Large intestine (tissue), 3 donors: ENCODE measurements around the gene SSR3. TPM values are rescaled to one million over a fixed set of nuclear protein-coding genes. Genes with fewer than 3 reads are reported as not detected.
A peak's percentile ranks its signal among the peaks of the same experiment; 100 is the strongest.

Experiments
- DNase-seq, 2 donors: peaks; one replicate each; pipeline versions ENCODE4 v3.0.0 to v3.0.0-alpha.2; 2013
- H3K27ac ChIP-seq: one replicate; pipeline ENCODE4 v1.5.1; 2013; ENCODE audit warnings: low read length
- H3K27me3 ChIP-seq: 2 replicates; pipeline ENCODE4 v1.6.1; 2013; ENCODE audit warnings: low read length; ENCODE audit not compliant: control insufficient read depth, insufficient read depth
- H3K36me3 ChIP-seq: 2 replicates; pipeline ENCODE4 v1.6.1; 2013; ENCODE audit warnings: low read length; ENCODE audit not compliant: control insufficient read depth, insufficient read depth
- H3K4me1 ChIP-seq: one replicate; pipeline ENCODE4 v1.6.1; 2013; ENCODE audit warnings: low read length; ENCODE audit not compliant: control insufficient read depth, insufficient read depth
- H3K4me3 ChIP-seq: one replicate; pipeline ENCODE4 v1.5.1; 2013; ENCODE audit warnings: low read length
- H3K9me3 ChIP-seq: one replicate; pipeline ENCODE4 v1.6.1; 2013; ENCODE audit warnings: mild to moderate bottlenecking, low read depth, low read length, moderate library complexity; ENCODE audit not compliant: control insufficient read depth
- WGBS: methylation state at CpG from one replicate; pipeline ENCODE4 v1.1.5; 2013; ENCODE audit warnings: low lambda C conversion rate; ENCODE audit not compliant: insufficient coverage; 5-methylcytosine and 5-hydroxymethylcytosine counted together
- polyA plus RNA-seq: library from polyadenylated mRNA; unstranded; fragments of 120-200 nt; gene quantifications from one replicate; pipeline ENCODE4 v1.2.1, GENCODE V29; 2013

SSR3 gene
- polyA plus RNA-seq, 1 donor = 138 TPM

DNA sequence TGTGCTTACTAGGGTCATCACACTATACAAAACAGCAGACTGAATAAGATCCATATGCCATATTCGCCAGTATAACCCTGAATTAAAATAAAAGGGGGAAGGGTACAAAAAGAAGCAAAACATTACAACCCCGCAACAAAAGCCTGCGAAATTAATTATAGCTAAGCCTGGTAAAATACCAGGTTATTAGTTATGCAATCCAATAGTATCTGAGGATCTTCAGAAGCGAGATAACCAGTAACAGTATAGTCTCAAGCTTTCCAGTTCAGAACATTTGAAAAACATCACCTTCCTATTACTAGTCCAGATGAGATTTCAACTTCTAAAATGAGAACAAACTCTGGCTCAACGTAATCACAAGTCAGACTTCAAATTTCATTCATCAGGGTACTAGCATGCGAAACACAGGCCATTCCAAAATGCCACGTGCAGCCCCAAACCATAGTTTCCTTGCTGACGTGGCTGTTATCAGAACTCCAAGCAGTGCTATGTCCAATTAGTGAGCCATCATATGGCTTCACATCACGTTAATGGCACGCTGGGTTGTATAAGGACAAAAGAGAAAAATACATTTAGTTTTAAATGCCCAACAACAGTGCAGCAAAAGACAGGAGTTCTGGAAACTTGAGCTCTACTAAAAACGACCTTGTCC lies 1.1 kb downstream of the SSR3 start:
- whole genome bisulfite sequencing = no CpG with 5 or more reads among the region's 11 CpGs
- H3K27me3 ChIP-seq = no peaks in the 10 kb centered on the region
- peak overlapping the region; percentile 77 for H3K4me3 ChIP-seq
- H3K9me3 ChIP-seq = no peaks in the 10 kb centered on the region
- DNase-seq = peak; percentile 17 to 55
- H3K27ac ChIP-seq = peak overlapping the region; percentile 86
- peaks cover 20% of the 10 kb centered on the region for H3K36me3 ChIP-seq
- peaks cover 7% of the 10 kb centered on the region for H3K4me1 ChIP-seq

DNA sequence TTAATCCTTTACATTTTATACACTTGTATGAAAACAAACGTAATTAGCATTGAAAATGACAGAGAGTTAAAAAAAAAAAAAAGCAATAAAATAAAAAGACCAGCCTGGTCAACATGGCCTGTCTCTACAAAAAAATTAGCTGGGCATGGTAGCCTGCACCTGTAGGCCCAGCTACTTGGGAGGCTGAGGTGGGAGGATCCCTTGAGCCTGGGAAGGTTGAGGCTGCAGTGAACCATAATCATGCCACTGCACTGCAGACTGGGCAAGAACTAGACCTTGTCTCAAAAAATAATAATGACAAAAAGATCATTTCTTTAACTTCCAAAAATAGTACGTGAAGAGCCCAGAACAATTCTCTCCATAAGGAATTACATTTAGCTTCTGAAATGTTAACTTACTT lies 1.9 kb downstream of the SSR3 start:
- WGBS = 84% methylated on average over 2 of the region's 2 CpGs
- no peak overlapping the region for H3K27ac ChIP-seq
- H3K36me3 ChIP-seq = peaks cover 28% of the 10 kb centered on the region
- no peak overlapping the region for H3K4me3 ChIP-seq
- no peaks in the 10 kb centered on the region for H3K27me3 ChIP-seq
- no peaks in the 10 kb centered on the region for H3K9me3 ChIP-seq
- no peak for DNase-seq
- peaks cover 7% of the 10 kb centered on the region for H3K4me1 ChIP-seq

DNA sequence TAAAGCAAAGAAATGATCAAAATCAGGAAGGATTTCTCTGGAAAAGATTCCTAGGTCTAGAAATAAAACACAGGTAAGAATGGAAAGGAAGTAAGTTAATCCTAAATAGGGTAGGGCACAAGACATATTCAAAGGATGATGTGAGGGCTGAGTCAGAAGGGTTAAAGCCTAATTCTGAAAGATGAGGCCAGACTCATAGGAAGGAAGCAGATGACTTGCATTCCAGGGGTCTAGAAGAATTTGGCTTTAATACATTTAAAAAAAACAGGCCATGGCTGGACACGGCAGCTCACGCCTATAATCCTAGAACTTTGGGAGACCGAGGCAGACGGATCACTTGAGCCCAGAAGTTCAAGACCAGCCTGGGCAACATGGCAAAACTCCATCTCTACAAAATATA lies 3.2 kb downstream of the SSR3 start:
- DNase-seq = no peak
- Histone ChIP-seq H3K4me1 (peaks cover 7% of the 10 kb centered on the region), H3K4me3 (no peak overlapping the region), H3K9me3 (no peaks in the 10 kb centered on the region), H3K27ac (no peak overlapping the region), H3K27me3 (no peaks in the 10 kb centered on the region), H3K36me3 (peaks cover 38% of the 10 kb centered on the region)
- no CpG with 5 or more reads among the region's 4 CpGs for WGBS

DNA sequence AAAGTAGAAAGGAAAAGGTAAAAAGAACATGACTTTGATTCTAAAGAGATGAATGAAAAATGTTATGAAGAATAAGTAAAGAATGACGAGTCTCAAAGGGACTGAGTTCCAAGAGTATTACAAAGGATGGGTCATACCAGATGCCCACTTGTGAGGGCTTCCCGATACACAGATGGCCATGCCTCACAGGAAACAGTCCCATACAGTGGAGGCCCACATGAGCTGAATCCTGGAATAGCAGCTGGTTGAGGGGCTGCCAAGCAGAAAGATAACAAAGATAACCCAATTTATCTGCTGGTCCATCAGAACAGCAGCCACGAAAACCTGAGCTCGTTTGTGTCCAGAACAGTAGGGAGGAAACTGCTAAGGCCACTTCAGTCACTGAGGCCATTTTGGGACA lies 3.7 kb downstream of the SSR3 start:
- peaks cover 43% of the 10 kb centered on the region for H3K36me3 ChIP-seq
- no peak overlapping the region for H3K27ac ChIP-seq
- H3K4me3 ChIP-seq = no peak overlapping the region
- no peaks in the 10 kb centered on the region for H3K27me3 ChIP-seq
- no peak for DNase-seq
- no CpG with 5 or more reads among the region's 4 CpGs for WGBS
- H3K4me1 ChIP-seq = peaks cover 7% of the 10 kb centered on the region
- no peaks in the 10 kb centered on the region for H3K9me3 ChIP-seq

DNA sequence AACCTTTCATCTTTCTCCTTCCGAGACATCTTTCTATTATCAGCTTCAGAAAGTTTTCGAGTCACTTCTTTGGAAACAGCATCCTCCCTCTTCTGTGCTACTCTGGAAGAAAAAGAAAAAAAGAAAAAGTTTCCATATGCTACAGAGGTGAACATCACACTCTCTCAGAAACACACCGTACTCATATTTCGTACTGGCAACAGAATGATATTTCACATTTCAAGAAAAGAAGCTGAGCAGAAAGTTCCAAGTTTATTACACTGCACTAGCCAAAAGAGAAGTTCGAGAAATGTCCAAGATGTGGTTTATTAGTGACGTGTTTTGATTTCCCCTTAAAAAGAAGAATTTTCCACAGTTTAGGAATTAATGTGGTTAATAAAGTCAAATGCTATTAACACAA lies 6.0 kb downstream of the SSR3 start:
- 89% methylated on average over 6 of the region's 6 CpGs for WGBS
- H3K36me3 ChIP-seq = peaks cover 53% of the 10 kb centered on the region

DNA sequence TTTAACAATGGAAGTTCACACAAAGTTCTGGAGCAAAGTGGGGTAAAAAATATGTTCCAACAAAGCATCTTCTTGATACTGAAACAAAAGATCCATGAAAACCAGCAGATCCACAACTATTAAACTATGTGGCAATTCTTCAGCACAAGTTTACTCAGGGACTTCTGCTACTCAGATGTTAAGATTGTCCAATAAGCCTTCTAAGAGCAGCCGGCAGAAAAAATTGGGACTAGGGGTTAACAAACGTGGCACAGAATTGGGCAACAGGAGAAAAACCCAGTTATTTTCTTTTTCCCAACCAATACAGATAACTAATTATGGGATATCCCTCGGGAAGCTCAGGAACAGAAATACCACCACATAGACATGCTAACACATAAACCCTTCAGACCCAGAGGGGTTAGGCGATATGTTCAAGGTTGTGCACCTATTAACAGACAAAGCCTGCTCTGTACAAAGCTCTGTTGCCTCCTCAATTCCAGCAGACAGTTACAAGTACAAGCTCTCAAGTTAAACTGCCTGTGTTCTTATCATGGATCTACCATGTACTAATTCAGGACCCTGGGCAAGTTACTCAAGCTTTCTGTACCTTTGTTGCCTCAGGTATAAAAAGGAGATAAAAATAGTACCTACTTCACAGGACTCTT lies 6.8 kb downstream of the SSR3 start:
- no peak overlapping the region for H3K4me3 ChIP-seq
- DNase-seq = no peak
- H3K27ac ChIP-seq = no peak overlapping the region
- H3K27me3 ChIP-seq = no peaks in the 10 kb centered on the region
- 82% methylated on average over 2 of the region's 4 CpGs for WGBS
- H3K36me3 ChIP-seq = peaks cover 60% of the 10 kb centered on the region
- H3K9me3 ChIP-seq = no peaks in the 10 kb centered on the region
- H3K4me1 ChIP-seq = peaks cover 3% of the 10 kb centered on the region

More for the DNA sequence above, 6.0 kb downstream of the SSR3 start:
- no peaks in the 10 kb centered on the region for H3K9me3 ChIP-seq
- no peak overlapping the region for H3K27ac ChIP-seq
- peaks cover 7% of the 10 kb centered on the region for H3K4me1 ChIP-seq
- no peak for DNase-seq
- no peaks in the 10 kb centered on the region for H3K27me3 ChIP-seq
- H3K4me3 ChIP-seq = no peak overlapping the region

DNA sequence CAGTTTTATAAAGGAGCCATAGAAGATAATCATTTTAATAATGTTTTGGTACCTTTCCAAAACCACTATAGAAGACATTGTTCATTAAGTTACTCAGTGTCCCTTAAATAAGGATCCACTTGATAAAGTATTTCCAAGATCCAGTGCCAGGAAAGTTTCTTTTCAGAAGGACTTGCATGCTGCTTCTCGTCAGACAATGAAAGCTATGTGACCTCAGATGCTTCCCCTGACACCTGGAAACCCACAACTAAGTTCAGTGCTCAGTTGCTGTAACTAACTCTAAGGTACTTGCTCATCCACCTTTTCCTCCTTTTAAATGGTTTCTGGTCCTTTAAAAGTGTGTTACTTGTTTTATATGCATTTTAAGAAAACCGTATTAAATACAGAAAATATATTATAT lies 7.3 kb downstream of the SSR3 start:
- no peaks in the 10 kb centered on the region for H3K9me3 ChIP-seq

DNA sequence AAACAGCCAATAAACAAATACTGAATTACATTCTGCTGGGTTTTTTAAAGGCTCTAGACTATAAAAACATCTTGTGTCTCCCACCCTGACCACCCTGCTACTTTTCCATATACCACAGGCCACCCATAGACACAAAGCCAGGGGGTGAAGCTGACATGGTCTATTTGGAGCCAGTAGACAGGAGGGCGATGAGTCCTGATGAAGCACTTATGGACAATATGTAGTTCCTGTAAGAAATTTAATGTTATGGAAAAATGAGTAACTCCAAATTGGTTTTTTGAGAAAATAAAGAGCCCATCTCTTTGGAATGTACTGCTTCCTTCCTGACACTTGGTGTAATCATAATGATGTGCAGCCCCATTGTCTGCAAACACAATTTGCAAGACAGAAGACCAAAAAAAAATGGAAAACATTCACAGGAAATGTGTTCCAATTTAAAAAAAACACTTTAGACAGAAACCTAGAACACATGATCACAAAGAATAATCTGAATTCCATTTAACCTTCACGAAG lies 11.8 kb downstream of the SSR3 start:
- H3K4me1 ChIP-seq = no peaks in the 10 kb centered on the region
- peaks cover 63% of the 10 kb centered on the region for H3K36me3 ChIP-seq
- H3K27ac ChIP-seq = no peak overlapping the region
- no CpG with 5 or more reads among the region's 2 CpGs for whole genome bisulfite sequencing
- H3K27me3 ChIP-seq = no peaks in the 10 kb centered on the region
- DNase-seq = no peak
- H3K9me3 ChIP-seq = no peaks in the 10 kb centered on the region
- no peak overlapping the region for H3K4me3 ChIP-seq

More for the DNA sequence above, 7.3 kb downstream of the SSR3 start:
- H3K4me3 ChIP-seq = no peak overlapping the region
- DNase-seq = no peak
- 67% methylated on average over 1 of the region's 2 CpGs for WGBS
- no peaks in the 10 kb centered on the region for H3K27me3 ChIP-seq
- no peak overlapping the region for H3K27ac ChIP-seq
- H3K36me3 ChIP-seq = peaks cover 63% of the 10 kb centered on the region
- H3K4me1 ChIP-seq = no peaks in the 10 kb centered on the region

DNA sequence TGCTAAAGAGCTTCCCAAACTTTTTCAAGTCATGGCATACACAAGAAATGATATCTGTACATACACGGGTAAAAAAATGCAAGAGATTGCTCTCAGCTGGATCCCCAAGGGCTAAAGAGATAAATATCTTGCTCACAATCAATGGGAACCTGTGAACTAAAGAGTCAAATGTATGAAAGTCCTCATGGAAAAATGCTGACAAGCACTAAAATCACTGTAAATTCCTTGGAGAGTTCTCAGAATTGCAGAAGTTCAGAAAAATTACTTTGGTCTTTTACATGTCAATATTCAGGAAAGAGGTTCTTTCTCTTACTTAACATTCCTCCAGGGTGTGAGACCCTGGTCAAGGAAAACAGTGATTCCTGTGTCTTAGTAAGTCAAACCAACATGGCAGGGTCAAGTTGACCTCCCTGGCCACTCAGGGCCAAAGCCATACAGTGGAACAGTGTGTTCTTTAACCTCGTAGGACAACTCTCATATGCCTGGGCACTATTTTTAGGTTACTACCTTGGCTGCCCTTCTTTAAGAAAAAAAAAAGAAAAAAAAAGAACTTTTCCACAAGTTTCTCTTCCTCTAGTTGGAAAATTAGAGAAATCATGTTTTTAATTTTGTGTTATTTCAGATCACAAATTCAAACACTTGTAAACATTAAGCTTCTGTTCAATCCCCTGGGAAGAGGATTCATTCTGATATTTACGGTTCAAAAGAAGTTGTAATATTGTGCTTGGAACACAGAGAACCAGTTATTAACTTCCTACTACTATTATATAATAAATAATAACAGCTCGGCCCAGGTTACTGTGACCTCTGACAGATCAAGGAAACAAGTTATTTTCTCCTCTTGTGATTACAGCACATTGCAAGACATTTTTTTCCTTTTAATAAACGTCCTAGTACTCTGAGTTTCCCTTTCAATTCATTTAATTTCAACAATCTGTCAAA lies 12.5 kb downstream of the SSR3 start:
- DNase-seq = no peak
- Histone ChIP-seq H3K4me1 (no peaks in the 10 kb centered on the region), H3K4me3 (no peak overlapping the region), H3K27ac (no peak overlapping the region), H3K9me3 (no peaks in the 10 kb centered on the region), H3K36me3 (peaks cover 56% of the 10 kb centered on the region), H3K27me3 (no peaks in the 10 kb centered on the region)
- WGBS = 79% methylated on average over 2 of the region's 5 CpGs

GRCh38 chr3:156539802-156540201 lies 15.1 kb downstream of the SSR3 start:
- no peak for DNase-seq
- H3K9me3 ChIP-seq = no peaks in the 10 kb centered on the region
- no peak overlapping the region for H3K4me3 ChIP-seq
- no peaks in the 10 kb centered on the region for H3K27me3 ChIP-seq
- WGBS = 100% methylated on average over 1 of the region's 1 CpG
- peaks cover 43% of the 10 kb centered on the region for H3K36me3 ChIP-seq
- no peak overlapping the region for H3K27ac ChIP-seq
- peaks cover 14% of the 10 kb centered on the region for H3K4me1 ChIP-seq
